Esophagus (tissue), 2 donors: Measurements from ENCODE around the gene NOM1. TPM values are rescaled to one million over a fixed set of nuclear protein-coding genes. Genes with fewer than 3 reads are reported as not detected.

ENCODE experiments used
- H3K27ac ChIP-seq, 2 donors: one replicate each; pipeline ENCODE4 v1.5.1; 2013; ENCODE audit warnings: low read depth in 2 of 2, mild to moderate bottlenecking in 2 of 2, inconsistent platforms in 1 of 2, low read length in 1 of 2, moderate library complexity in 1 of 2
- H3K27me3 ChIP-seq, 2 donors: one replicate each; pipeline ENCODE4 v1.6.1; 2013; ENCODE audit warnings: low read length in 2 of 2, control low read depth in 1 of 2, mild to moderate bottlenecking in 1 of 2; ENCODE audit not compliant: insufficient read depth in 2 of 2, control insufficient read depth in 1 of 2
- H3K36me3 ChIP-seq, 2 donors: one replicate each; pipeline ENCODE4 v1.6.1; 2013; ENCODE audit warnings: low read length in 1 of 2; ENCODE audit not compliant: control insufficient read depth in 2 of 2, insufficient read depth in 2 of 2
- H3K4me1 ChIP-seq, 2 donors: one replicate each; pipeline ENCODE4 v1.6.1; 2013; ENCODE audit warnings: low read length in 1 of 2; ENCODE audit not compliant: control insufficient read depth in 2 of 2, insufficient read depth in 2 of 2
- H3K4me3 ChIP-seq, 2 donors: one replicate each; pipeline ENCODE4 v1.5.1; 2013; ENCODE audit warnings: low read length in 2 of 2, mild to moderate bottlenecking in 2 of 2, low read depth in 1 of 2, moderate library complexity in 1 of 2
- H3K9me3 ChIP-seq, 2 donors: one replicate each; pipeline ENCODE4 v1.6.1; 2013; ENCODE audit warnings: mild to moderate bottlenecking in 2 of 2, low read depth in 1 of 2, low read length in 1 of 2, moderate library complexity in 1 of 2; ENCODE audit not compliant: control insufficient read depth in 2 of 2, insufficient read depth in 1 of 2
- WGBS, 2 donors: extraction: QIAGEN DNeasy Blood & Tissue Kit; methylation state at CpG; one replicate each; pipeline ENCODE4 v1.1.7; 2013; 5-methylcytosine and 5-hydroxymethylcytosine counted together
- polyA plus RNA-seq, 2 donors: library from polyadenylated mRNA; stranded (reverse); fragments of 200-250 nt; gene quantifications; one replicate each; pipeline ENCODE4 v1.2.3, GENCODE V29; 2013
- donor health status: healthy with polysubstance abuse.
- donor health status: Bipolar disorder and iron deficiency.

The NOM1 gene
- polyA plus RNA-seq, 2 donors: 7.0 to 9.2 TPM

DNA sequence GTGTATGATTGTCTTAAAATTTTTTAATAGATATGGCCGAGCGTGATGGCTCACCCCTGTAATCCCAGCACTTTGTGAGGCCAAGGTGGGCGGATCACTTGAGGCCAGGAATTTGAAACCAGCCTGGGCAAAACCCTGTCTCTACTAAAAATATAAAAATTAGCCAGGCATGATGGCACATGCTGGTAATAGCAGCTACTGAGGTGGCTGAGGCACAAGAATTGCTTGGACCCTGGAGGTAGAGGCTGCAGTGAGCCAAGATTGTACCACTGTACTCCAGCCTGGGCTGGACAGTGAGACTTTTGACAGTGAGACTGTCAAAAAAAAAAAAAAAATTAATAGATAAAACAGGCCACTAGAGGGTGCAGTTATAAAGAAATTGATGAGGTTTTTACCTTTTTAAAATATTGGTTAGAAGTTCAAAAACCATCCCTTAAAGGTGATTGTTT is 20.5 kb downstream of the NOM1 start:
- WGBS, 2 donors: 37 to 59% methylated on average over 3 of the region's 3 CpGs
- H3K9me3 ChIP-seq: no peaks in the 10 kb centered on the region
- no peaks in the 10 kb centered on the region for H3K4me1 ChIP-seq
- H3K27me3 ChIP-seq: no peaks in the 10 kb centered on the region
- H3K27ac ChIP-seq: no peak overlapping the region
- H3K4me3 ChIP-seq: no peak overlapping the region
- peaks cover 9 to 31% of the 10 kb centered on the region in 2 donors for H3K36me3 ChIP-seq

DNA sequence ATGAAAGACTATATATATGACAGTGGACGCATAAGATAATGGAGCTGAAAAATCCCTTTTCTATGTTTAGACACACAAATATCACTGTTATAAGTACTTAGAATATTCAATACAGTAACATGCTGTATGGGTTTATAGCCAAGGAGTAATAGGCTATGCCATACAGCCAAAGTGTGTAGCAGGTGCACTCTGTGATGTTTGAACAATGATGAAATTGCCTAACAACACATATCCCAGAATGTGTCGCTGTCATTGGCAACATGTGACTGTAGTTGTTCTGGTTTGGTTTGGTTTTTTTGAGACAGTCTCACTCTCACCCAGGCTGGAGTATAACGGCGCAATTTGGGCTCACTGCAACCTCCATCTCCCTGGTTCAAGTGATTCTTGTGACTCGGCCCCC is 26.1 kb downstream of the NOM1 start:
- H3K27ac ChIP-seq: no peak overlapping the region

GRCh38 chr7:156979007-156979606 is 29.6 kb downstream of the NOM1 start:
- no peak overlapping the region for H3K27ac ChIP-seq
- no peaks in the 10 kb centered on the region for H3K4me1 ChIP-seq
- WGBS, 2 donors: 95 to 100% methylated on average over 1 of the region's 1 CpG
- peaks cover 0 to 3% of the 10 kb centered on the region in 2 donors for H3K36me3 ChIP-seq
- H3K4me3 ChIP-seq: no peak overlapping the region
- H3K9me3 ChIP-seq: no peaks in the 10 kb centered on the region
- no peaks in the 10 kb centered on the region for H3K27me3 ChIP-seq

More for the DNA sequence above, 26.1 kb downstream of the NOM1 start:
- WGBS, 2 donors: 93 to 96% methylated on average over 5 of the region's 5 CpGs
- Histone ChIP-seq H3K4me3 (no peak overlapping the region), H3K36me3 (peaks cover 4% of the 10 kb centered on the region in 2 donors), H3K27me3 (no peaks in the 10 kb centered on the region), H3K9me3 (no peaks in the 10 kb centered on the region), H3K4me1 (no peaks in the 10 kb centered on the region)

DNA sequence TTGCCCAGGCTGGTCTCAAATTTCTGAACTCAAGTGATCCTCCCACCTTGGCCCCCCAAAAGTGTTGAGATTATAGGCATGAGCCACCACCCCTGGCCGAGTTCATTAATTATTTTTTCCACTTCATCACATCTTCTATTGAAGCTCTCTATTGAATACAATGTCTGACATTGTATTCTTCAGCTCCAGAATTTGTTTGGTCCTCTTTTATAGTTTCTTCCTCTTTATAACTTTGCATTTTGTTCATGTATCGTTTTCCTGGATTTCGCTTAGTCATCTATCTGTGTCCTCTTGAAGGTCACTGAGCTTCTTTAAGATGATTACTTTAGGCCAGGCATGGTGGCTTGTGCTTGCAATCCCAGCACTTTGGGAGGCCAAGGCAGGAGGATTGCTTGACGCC is 30.2 kb downstream of the NOM1 start:
- no peaks in the 10 kb centered on the region for H3K4me1 ChIP-seq
- WGBS, 2 donors: 95 to 96% methylated on average over 4 of the region's 4 CpGs
- H3K27ac ChIP-seq: no peak overlapping the region
- H3K36me3 ChIP-seq: peaks cover 0 to 3% of the 10 kb centered on the region in 2 donors
- H3K9me3 ChIP-seq: no peaks in the 10 kb centered on the region
- no peaks in the 10 kb centered on the region for H3K27me3 ChIP-seq
- H3K4me3 ChIP-seq: no peak overlapping the region

DNA sequence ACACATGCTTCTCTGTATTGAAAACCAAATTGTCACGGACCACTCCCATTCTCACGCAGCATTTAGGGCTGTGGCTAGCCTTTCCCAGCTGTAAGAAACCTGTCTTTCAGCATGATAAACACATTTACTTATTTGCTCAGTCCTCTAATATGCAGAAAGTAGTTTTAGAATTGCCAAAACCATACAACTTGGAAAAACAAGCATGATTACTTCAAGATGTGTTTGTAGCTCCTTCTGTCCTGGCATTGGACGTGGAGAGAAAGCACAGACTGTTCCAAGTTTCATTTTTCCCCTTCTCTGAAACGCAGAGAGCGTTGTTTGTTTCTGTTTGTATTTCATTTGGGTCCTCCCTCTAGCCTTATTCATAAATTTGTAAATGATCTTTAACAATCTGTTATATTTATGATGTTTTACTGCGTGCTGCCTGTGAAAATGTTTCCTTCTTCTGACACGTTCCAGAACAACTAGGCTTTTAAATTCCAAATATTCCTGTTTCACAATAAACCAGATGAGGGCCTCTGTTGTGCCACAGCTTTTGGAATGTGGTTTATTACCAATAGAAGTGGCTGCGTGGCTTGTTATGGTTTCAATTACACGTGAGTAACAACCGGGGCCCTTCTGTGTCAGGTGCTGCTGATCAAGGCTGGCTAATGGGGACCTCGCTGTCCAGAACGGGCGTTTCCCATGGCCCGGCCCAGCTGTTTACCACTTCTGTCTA is 34.8 kb downstream of the NOM1 start:
- no peaks in the 10 kb centered on the region for H3K27me3 ChIP-seq
- H3K4me3 ChIP-seq: no peak overlapping the region
- WGBS, 2 donors: 61 to 66% methylated on average over 14 of the region's 14 CpGs
- no peak overlapping the region for H3K27ac ChIP-seq
- no peaks in the 10 kb centered on the region for H3K9me3 ChIP-seq
- peaks cover 0 to 3% of the 10 kb centered on the region in 2 donors for H3K36me3 ChIP-seq
- no peaks in the 10 kb centered on the region for H3K4me1 ChIP-seq

- no peaks in the 10 kb centered on the region for H3K4me1 ChIP-seq
- no peak overlapping the region for H3K27ac ChIP-seq
- H3K9me3 ChIP-seq: no peaks in the 10 kb centered on the region
- H3K36me3 ChIP-seq: peaks cover 0 to 3% of the 10 kb centered on the region in 2 donors
- no peaks in the 10 kb centered on the region for H3K27me3 ChIP-seq
- WGBS, 2 donors: 90% methylated on average over 28 to 29 of the region's 29 CpGs
- H3K4me3 ChIP-seq: no peak overlapping the region
Observed at GRCh38 chr7:156985101-156985992, 35.8 kb downstream of the NOM1 start.

DNA sequence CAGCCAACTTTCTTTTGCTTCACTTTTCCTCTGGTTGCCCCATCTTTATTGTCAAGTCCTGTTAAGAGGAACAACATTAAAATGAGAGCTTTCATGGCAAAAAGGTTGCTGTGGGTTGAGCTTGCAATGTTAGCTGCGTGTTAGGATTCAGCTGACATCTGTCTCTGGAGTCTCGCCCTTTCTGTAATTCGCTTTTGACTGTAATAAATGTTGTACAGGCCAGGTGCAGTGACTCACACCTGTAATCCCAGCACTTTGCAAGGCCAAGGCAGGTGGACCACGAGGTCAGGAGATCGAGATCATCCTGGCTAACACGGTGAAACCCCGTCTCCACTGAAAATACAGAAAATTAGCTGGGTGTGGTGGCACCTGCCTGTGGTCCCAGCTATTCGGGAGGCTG is 36.9 kb downstream of the NOM1 start:
- no peaks in the 10 kb centered on the region for H3K36me3 ChIP-seq
- no peak overlapping the region for H3K27ac ChIP-seq
- 77% methylated on average over 8 of the region's 8 CpGs for WGBS, 2 donors
- H3K27me3 ChIP-seq: no peaks in the 10 kb centered on the region
- no peak overlapping the region for H3K4me3 ChIP-seq
- no peaks in the 10 kb centered on the region for H3K9me3 ChIP-seq
- no peaks in the 10 kb centered on the region for H3K4me1 ChIP-seq

DNA sequence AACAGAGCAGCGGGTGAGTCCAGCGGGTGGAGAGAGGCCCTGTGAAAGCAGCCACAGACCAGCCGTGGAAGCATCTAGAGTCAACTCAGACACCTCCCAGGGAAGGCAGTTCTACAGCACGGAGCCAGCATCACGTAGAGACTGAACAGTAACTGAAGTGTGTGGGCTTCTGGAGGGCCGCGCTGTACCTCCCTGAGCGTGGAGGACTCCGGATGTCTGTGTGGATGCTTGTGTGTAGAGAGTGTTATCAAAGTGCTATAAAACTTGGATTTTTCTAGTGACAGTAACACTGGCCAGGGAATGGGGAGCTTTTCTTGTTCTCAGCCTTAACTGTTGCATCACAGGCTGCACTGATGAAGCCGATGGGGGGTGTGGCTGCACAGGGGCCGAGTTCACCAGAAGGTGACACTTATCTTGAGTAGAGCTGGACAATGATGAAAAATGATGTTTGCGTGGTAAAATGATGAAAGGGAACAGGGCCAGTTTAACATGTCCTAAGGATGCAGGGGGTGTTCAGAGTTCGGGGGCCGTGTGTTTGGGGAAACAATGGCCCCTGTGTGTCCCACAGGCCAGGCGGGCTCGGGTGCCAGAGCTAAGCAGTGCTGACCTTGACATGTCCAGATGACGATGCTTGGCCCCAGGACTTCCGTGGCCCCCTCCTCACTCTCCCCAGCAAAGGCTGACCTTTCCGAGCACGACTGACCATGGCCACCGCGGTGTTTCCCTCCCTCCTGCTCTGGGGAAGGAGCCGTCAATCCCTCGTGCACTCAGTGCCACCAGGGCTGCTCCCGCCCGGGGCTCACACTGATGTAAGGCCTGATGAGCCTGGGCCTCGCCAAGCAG is 39.1 kb downstream of the NOM1 start:
- no peaks in the 10 kb centered on the region for H3K9me3 ChIP-seq
- no peak overlapping the region for H3K27ac ChIP-seq
- WGBS, 2 donors: 77 to 78% methylated on average over 26 to 27 of the region's 27 CpGs
- no peak overlapping the region for H3K4me3 ChIP-seq
- H3K4me1 ChIP-seq: no peaks in the 10 kb centered on the region
- H3K36me3 ChIP-seq: no peaks in the 10 kb centered on the region
- no peaks in the 10 kb centered on the region for H3K27me3 ChIP-seq
